Bronchial epithelial cell (primary cell): ENCODE data around the gene GDPD3. TPM values are rescaled to one million over a fixed set of nuclear protein-coding genes. Genes with fewer than 3 reads are reported as not detected.

Experiments
- DNase-seq: peaks from one replicate; pipeline ENCODE4 v3.0.0-alpha.2; 2010; ENCODE audit warnings: low read depth
- FAIRE-seq: peaks from 2 replicates; lab custom pipeline; 2011; peaks lifted over from hg19 to GRCh38; lab: Jason Lieb, UNC
- H3K27me3 ChIP-seq: 2 replicates; pipeline ENCODE4 v1.5.1; 2011; ENCODE audit warnings: low read length; ENCODE audit not compliant: control insufficient read depth, insufficient read depth
- H3K36me3 ChIP-seq: 2 replicates; pipeline ENCODE4 v1.5.1; 2011; ENCODE audit warnings: low read length; ENCODE audit not compliant: control insufficient read depth, insufficient read depth
- H3K4me3 ChIP-seq: 2 replicates; pipeline ENCODE4 v1.5.1; 2011; ENCODE audit warnings: mild to moderate bottlenecking, low read depth, low read length, control low read depth
- CTCF ChIP-seq: IDR thresholded peaks from 2 replicates; pipeline ENCODE4 v1.5.1; 2011; ENCODE audit warnings: mild to moderate bottlenecking, moderate library complexity, low read length, control low read depth, inconsistent platforms; ENCODE audit not compliant: insufficient read depth, severe bottlenecking
- total RNA-seq: library from RNA; depleted of rRNA; stranded (reverse); fragments of >200 nt; gene quantifications from 2 replicates; pipeline ENCODE4 v1.2.1, GENCODE V29; 2014

The GDPD3 gene
- total RNA-seq, 1 donor from 2014 or later: 7.1 TPM

- FAIRE-seq: no peak
- no peak overlapping the region for H3K4me3 ChIP-seq
- TF ChIP-seq CTCF: no peak
- no peaks in the 10 kb centered on the region for H3K27me3 ChIP-seq
- DNase-seq: no peak
- peaks cover 4% of the 10 kb centered on the region for H3K36me3 ChIP-seq
Observed at GRCh38 chr16:30096862-30097563, 16.3 kb downstream of the GDPD3 start.

GRCh38 chr16:30096105-30096861, 17.1 kb downstream of the GDPD3 start, which contains the start of gene YPEL3:
YPEL3 (minus strand) TSS chr16:30096213; CDS start chr16:30095482, 731 bp downstream.
- FAIRE-seq: no peak
- peaks cover 4% of the 10 kb centered on the region for H3K36me3 ChIP-seq
- DNase-seq: peak; percentile 72
- H3K4me3 ChIP-seq: peak within 1 kb of the TSS; percentile 43
- no peak for TF ChIP-seq CTCF
- H3K27me3 ChIP-seq: no peaks in the 10 kb centered on the region

- peak overlapping the region; percentile 43 for H3K4me3 ChIP-seq
- no peak for TF ChIP-seq CTCF
- peaks cover 4% of the 10 kb centered on the region for H3K36me3 ChIP-seq
- no peak for FAIRE-seq
- no peaks in the 10 kb centered on the region for H3K27me3 ChIP-seq
- DNase-seq: no peak
Observed at GRCh38 chr16:30095166-30096078, 17.9 kb downstream of the GDPD3 start.

- Histone ChIP-seq H3K36me3 (peaks cover 4% of the 10 kb centered on the region), H3K4me3 (no peak overlapping the region), H3K27me3 (no peaks in the 10 kb centered on the region)
- TF ChIP-seq CTCF: no peak
- DNase-seq: no peak
- FAIRE-seq: no peak
Observed at GRCh38 chr16:30094541-30095165, 18.7 kb downstream of the GDPD3 start.

GRCh38 chr16:30092373-30093010, 20.8 kb downstream of the GDPD3 start:
- peak; percentile 30 for DNase-seq
- Histone ChIP-seq H3K27me3 (no peaks in the 10 kb centered on the region), H3K4me3 (peak overlapping the region; percentile 44), H3K36me3 (peaks cover 4% of the 10 kb centered on the region)
- TF ChIP-seq CTCF: peak; percentile 79
- FAIRE-seq: no peak
